HG02852 (cell line): ENCODE measurements around the gene AARSD1.
"Not testable (repeated sequence)": the region's sequence is repeated elsewhere in the genome, so short reads cannot be mapped to it uniquely, and the experiment has no call there.

Experiments
- ATAC-seq: cut with Tn5 transposase; IDR thresholded peaks from one replicate; pipeline ENCODE4 v1.9.1; 2021; ENCODE audit warnings: mild to moderate bottlenecking, moderate library complexity; ENCODE audit not compliant: unreplicated experiment

AARSD1 gene

DNA sequence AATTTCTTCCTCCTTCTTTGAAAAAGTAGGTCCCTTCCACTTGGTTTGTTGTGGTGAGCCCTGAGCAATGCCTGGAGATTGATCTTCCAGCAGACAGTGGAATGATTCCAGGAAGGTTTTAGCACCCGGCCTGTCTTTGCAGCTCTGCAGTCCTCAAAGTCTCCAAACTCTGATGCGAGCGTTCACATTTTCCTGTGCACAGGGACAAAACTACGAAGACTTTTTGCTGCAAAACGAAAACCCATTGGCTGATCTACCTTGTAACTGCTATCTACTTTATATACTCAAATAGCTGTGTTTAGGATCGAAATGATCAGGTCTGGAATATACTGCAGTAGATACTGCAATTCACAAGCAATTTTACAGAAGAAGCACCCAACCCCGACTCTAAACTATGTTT lies 42.0 kb downstream of the AARSD1 start:
- no peak for ATAC-seq

DNA sequence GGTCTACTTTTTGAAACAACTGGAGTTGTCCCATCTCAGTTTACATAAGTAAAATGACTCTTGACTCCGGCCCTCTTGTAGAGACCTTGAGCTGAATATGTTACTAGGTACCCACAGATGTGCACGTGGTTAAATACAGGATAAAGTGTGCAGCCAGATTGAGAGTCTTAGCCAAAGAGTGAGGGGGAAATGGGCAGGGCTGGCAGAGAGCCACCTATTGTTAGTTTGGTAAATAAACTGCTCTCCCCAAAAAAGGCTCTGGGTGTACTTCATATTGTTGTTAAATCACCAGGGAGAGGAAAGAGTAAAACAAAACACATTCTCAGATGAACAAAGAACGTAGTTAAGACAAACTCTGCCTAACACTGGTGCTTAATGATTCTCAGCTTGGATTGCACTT lies 43.3 kb downstream of the AARSD1 start:
- ATAC-seq = no peak

DNA sequence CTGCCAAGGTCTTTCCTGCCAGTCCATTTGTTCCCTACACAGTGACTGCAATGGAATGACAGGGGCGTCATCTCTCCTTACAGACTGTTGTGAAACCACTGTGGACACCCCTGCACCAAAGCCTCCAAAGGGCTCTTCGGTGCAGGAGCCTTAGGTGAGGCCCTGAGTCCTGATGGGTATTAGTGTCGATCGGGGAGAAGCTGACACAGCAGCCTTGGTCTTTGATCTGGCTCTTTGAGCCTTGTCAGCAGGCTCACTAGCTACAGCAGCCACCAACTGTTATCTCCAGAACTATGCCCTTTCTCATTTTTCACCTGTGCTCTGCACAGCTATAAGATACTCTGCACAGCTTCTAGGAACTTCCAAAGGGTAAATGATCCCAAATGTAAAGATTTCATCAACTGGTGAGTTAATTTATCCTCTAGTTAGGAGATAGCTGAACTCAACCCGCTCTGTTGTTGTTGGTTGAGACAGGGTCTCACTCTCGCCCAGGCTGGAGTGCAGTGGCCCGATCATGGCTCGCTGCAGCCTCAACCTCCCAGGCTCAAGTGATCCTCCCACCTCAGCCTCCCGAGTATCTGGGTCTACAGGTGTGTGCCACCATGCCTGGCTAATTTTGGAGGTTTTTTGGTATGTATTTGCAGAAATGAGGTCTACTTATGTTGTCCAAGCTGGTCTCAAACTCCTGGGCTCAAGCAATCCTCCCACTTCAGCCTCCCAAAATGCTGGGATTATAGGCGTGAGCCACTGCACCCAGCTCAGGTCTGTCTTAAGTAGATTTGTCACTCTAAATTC lies 44.0 kb downstream of the AARSD1 start:
- ATAC-seq = no peak

DNA sequence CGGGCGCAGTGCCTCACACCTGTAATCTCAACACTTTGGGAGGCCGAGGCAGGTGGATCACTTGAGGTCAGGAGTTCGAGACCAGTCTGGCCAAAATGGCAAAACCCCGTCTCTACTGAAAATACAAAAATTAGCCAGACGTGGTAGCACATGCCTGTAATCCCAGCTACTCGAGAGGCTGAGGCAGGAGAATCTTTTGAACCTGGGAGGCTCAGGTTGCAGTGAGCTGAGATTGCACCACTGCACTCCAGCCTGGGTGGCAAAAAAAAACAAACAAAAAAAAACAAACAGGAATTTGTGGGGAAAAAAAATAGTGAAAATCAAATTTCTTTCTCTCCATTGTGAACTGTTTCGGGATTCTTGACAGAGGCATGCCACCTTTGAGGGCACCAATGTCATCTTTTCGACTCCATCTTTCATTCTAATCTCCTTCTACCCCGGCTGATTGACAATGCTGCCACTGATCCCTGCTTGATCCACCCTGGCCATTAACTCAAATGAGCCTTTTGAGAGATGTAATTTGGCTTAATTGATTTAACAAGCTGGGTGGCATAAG lies 44.7 kb downstream of the AARSD1 start:
- ATAC-seq = not testable (repeated sequence)

DNA sequence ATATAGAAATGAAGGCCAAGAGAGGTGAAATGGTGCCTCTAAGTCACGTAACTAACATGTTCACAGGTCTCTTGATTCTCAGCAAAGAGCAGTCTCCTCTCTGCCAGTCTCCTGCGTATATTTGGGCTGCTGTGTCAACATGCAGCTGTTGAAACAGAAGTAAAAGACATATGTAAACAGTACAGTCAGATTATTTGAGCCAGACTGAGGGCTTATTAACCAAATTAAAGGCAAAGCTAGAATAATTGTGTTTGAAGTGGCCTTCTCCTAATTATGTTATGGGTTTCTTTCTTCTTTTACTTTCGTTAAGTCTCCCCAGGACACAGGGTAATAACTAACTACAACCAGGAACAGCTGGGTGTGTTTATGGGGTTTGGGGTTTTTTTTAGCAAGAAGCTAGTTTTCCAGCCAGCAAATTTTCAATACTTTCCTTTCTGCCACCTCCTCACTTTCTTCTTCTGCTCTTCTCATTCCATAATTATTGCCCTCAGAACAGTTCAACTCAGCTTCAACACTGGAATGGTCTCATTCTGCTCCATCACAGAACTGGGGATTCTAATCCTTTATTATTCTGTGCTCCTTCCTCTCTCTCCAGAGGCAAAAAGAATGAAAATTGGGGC lies 45.2 kb downstream of the AARSD1 start:
- no peak for ATAC-seq

DNA sequence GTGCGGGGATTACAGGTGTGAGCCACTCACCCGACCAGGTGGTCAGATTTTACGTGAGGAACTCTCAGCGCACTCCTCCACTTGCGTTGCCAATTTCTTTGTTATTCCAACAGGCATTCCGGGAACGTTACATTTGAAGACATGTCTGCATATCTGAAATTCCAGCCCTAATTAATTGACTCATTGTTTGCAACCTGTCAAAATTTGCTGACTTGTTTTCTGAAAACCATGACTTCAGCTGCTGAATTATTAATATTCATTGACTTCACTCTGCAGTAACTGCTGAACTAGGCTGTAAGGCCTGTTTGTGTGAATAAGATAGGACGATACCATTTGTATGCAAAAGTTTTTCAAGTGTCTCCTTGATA lies 47.0 kb downstream of the AARSD1 start:
- no peak for ATAC-seq

DNA sequence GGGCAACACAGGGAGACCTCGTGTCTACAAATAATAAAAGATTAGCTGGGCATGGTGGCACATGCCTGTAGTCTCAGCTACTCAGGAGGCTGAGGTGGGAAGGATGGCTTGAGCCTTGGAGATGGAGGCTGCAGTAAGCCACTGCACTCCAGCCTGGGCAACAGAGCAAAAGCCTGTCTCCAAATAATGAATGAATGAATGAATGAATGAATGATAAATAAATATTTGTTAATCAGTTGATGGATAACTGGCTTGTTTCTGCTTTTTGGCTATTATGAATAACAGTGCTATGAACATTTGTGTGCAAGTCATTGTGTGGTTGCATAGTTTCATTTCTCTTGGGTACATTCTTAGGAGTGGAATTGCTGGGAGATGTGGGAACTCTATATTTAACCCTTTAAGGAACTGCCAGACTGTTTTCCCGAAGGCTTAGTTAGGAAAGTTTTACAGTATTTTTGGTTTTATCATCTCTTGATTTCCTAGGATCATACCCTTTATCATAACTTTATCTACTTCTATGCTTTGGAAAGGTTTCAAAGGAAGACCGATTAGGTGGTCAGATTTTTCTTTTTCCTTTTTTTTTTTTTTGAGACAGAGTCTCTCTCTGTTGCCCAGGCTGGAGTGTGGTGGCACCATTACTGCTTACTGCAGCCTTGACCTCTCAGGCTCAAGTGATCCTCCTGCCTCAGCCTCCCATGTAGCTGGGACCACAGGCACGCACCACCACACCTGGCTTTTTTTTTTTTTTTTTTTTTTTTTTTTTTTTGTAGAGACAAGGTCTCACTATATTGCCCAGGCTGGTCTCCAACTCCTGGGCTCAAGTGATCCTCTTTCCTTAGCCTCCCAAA lies 47.6 kb downstream of the AARSD1 start:
- not testable (repeated sequence) for ATAC-seq

DNA sequence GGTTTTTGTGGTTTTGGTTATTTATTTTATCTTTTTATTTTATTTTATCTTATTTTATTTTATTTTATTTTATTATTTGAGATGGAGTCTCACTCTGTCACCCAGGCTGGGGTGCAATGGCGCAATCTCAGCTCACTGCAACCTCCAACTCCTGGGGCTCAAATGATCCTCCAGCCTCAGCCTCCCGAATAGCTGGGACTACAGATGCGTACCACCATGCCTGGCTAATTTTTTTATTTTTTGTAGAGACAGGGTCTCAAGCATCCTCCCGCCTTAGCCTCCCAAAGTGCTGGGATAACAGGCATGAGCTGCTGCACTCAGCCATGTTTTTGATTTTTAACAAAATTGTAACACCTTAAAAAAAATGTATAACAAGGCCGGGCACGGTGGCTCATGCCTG lies 49.0 kb downstream of the AARSD1 start:
- not testable (repeated sequence) for ATAC-seq

DNA sequence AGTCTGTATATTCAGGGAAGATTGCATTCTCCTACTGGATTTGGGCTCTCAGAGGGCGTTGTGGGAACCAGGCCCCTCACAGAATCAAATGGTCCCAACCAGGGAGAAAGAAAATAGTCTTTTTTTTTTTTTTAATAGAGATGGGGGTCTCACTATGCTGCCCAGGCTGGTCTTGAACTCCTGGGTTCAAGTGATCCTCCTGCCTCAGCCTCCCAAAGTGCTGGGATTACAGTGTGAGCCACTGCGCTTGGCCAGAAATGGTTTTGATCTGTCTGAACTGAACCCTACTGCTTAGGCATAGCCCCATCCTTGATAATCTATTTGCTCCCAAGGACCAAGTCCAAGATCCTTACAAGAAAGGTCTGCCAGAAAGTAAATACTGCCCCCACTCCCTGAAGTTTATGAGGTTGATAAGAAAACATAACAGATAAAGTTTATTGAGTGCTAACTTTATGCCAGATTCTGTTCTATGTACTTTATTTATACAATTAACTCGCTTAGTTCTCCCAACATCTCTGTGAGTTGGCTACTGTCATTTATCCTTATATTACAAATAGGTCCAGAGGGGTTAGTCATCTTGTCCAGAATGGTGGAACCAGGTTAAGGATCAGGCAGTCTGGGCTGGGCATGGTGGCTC lies 50.2 kb downstream of the AARSD1 start:
- ATAC-seq = no peak

DNA sequence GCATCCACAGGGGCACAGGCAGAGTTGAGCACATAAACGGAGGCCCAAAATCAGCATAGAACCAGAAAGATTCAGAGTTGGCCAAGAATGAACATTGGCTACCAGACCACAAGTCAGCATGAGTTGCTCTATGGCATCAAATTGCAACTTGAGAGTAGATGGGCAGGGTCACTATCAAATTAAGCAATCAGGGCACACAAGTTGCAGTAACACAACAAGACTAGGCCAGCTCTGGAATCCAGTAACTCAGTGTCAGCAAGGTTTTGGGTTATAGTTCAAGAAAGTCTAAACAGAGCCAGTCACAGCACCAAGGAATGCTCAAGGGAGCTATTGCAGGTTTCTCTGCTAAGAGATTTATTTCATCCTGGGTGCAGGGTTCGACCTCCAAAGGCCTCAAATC lies 50.7 kb downstream of the AARSD1 start:
- no peak for ATAC-seq

DNA sequence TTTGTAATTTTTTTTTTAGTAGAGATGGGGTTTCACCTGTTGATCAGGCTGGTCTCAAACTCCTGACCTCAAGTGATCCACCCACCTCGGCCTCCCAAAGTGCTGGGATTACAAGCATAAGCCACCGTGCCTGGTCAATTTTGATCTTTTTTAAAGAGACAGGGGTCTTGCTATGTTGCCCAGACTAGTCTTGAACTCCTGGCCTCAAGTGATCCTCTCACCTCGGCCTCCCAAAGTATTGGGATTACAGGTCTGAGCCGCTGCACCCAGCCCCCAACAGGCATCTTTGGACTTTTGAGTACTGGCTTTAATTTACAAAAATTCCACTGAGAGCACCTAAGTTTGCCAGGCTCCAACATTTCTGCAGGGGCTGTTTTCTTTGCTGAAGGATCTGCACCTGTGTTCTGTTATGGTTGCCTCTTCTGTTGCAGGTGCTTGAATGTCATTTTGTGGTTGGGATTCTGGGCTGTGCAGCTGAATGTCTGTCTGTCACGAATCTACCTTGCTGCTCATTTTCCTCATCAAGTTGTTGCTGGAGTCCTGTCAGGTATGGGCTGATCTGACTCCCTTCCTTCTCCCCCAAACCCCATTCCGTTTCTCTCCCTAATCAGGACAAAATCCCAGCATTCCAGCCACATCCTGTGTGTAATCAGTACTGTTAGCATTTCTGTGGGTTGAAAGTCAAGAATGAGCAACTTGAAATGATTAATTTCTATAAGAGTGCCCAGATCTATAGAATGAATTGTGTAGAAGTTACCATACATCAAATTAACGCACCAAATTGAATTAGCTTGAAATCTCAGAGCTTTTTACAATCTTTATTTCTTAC lies 55.2 kb downstream of the AARSD1 start:
- ATAC-seq = no peak

DNA sequence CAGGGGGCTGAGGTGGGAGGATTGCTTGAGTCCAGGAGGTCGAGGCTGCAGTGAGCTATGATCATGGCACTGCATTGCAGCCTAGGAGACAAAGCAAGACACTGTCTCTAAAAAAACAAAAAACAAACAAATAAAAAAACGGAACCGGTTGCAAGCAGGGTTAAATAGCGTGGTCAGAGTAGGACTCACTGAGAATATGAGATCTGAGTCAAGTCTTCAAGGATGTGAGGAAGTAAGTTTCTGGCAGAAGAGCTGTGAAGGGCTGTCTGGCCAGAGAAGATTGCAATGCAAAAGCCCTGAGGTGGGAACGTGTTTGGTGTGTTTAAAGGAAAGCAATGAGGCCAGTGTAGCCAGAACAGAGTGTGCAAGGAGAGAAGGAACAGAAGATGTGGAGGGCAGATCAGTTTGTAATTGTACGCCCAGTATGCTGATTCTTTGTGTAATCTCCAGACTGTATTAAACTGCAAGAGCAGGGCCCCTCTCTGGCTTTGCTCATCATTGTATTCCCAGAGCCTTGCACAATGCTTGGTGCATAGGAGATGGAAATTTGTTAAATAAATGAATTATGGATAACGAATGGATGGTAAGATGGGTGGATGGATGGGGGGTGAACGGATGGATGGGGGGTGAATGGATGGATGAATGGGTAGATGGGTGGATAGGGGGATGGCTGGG lies 57.3 kb downstream of the AARSD1 start:
- ATAC-seq = no peak

DNA sequence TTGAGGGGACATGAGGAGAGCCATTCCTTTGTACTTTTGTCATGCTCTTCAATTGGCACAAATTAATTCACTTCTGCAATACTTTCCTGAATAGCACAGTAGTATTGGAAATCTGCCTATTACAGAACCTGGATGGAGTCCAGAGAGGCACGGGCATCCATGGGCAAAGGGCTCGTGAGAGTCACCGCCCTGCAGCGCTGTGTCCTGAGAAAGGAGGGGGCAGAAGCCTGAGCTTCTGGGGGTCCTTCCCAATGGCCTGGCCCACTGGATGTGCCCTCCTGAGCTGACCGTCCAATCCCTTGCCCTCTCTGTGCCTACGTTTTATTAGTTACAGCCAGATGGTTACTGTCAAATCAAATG lies 60.2 kb downstream of the AARSD1 start:
- no peak for ATAC-seq

DNA sequence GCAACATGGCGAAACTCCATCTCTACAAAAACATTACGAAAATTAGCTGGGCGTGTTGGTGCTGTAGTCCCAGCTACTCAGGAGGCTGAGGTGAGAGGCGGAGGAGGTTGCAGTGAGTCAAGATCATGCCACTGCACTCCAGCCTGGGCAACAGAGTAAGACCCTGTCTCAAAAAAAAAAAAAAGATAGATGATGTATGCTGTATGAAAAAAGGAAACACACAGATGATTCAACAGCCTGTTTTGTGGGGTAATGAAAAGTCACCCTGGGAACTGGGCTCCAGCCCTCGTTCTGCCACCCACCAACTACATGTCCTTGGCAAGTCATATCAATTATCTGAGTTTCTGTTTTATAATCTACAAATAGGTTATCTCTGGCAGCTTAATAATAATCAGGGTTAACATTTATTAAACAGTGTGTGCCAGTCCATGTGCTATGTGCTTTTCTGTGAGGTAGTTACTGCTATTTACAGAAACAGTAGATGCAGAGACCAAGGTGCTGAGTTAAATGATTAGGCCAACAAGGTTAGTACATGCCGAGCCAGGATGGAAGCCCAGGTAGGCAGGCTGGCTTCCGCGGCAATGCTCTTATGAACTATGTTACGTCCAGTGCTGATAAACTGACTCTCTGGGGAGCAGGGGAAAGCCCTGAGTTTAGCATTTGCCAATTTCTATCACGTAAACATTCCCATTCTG lies 62.6 kb downstream of the AARSD1 start:
- no peak for ATAC-seq
